B cell (primary cell): Measurements from ENCODE around the gene ERAP2. TPM values are rescaled to one million over a fixed set of nuclear protein-coding genes. Genes with fewer than 3 reads are reported as not detected.

Experiments
- ATAC-seq: fragments of 200-7000 bp; cut with Tn5 transposase; one replicate; pipeline ENCODE4 v1.10.0; 2021; ENCODE audit warnings: low read depth, mild to moderate bottlenecking, moderate number of reproducible peaks, moderate library complexity
- CTCF ChIA-PET: fragments of 350-600 bp; sonication (Branson Sonifier 250); formaldehyde crosslinking; loops from one replicate; lab custom pipeline; 2021; ENCODE audit warnings: antibody characterized with exemption, inconsistent platforms; lab: Charles Lee
- POLR2A ChIA-PET: fragments of 350-600 bp; sonication (Branson Sonifier 250); formaldehyde crosslinking; loops from one replicate; lab custom pipeline; 2021; ENCODE audit warnings: antibody characterized with exemption; lab: Charles Lee
- DNase-seq: peaks from one replicate; pipeline ENCODE4 v3.0.0; 2013
- H2AFZ ChIP-seq: 2 replicates; pipeline ENCODE4 v1.6.1; 2012; ENCODE audit warnings: mild to moderate bottlenecking, low read depth, low read length; ENCODE audit not compliant: insufficient read depth, poor library complexity, severe bottlenecking
- H3K27ac ChIP-seq, 2 donors: 1 replicate in 1 of 2; 2 replicates in 1 of 2; pipeline ENCODE4 v1.5.1; 2012 to 2013; ENCODE audit warnings: low read length in 2 of 2, mild to moderate bottlenecking in 2 of 2, moderate library complexity in 1 of 2
- H3K27me3 ChIP-seq, 4 experiments: fragments of 200-600 bp in 1 of 4; sonication (generic) in 1 of 4; replicated peaks in 1 of 4; 1 replicate in 2 of 4; 2 replicates in 2 of 4; pipeline versions ENCODE4 v1.6.1 to v1.7.0; 2013 to 2016; ENCODE audit warnings: low read length in 3 of 4, mild to moderate bottlenecking in 2 of 4, mixed read lengths in 1 of 4, moderate library complexity in 1 of 4; ENCODE audit not compliant: insufficient read depth in 4 of 4, control insufficient read depth in 3 of 4; ENCODE audit errors: control extremely low read depth in 1 of 4
- H3K36me3 ChIP-seq, 2 experiments: replicated peaks in 1 of 2; 1 replicate in 1 of 2; 2 replicates in 1 of 2; pipeline versions ENCODE4 v1.6.1 to v1.7.1; 2013; ENCODE audit warnings: low read length in 1 of 2; ENCODE audit not compliant: insufficient read depth in 2 of 2, control insufficient read depth in 1 of 2; ENCODE audit errors: control extremely low read depth in 1 of 2, extremely low read depth in 1 of 2
- H3K4me1 ChIP-seq, 2 donors: fragments of 200-600 bp in 1 of 2; sonication (generic) in 1 of 2; 1 replicate in 1 of 2; 2 replicates in 1 of 2; pipeline versions ENCODE4 v1.5.1 to v1.6.1; 2013 to 2017; ENCODE audit warnings: low read length in 2 of 2; ENCODE audit not compliant: control insufficient read depth in 2 of 2, insufficient read depth in 2 of 2
- H3K4me2 ChIP-seq: replicated peaks from 2 replicates; pipeline ENCODE3; 2012; ENCODE audit warnings: mild to moderate bottlenecking, low read depth, low read length; ENCODE audit not compliant: poor library complexity, severe bottlenecking
- H3K4me3 ChIP-seq, 5 experiments: fragments of 200-600 bp in 1 of 5; sonication (generic) in 1 of 5; 1 replicate in 3 of 5; 2 replicates in 2 of 5; pipeline versions ENCODE4 v1.5.1 to v1.7.0; 2011 to 2016; ENCODE audit warnings: low read length in 4 of 5, mild to moderate bottlenecking in 4 of 5, low read depth in 2 of 5, control low read depth in 1 of 5, moderate library complexity in 1 of 5; ENCODE audit not compliant: insufficient read depth in 1 of 5; ENCODE audit errors: control extremely low read depth in 1 of 5, extremely low read depth in 1 of 5
- H3K79me2 ChIP-seq: fragments of 200-600 bp; sonication (generic); one replicate; pipeline ENCODE4 v1.6.0; 2016; ENCODE audit warnings: low read length; ENCODE audit not compliant: control insufficient read depth, insufficient read depth
- H3K9ac ChIP-seq: fragments of 200-600 bp; sonication (generic); 2 replicates; pipeline ENCODE4 v1.6.1; 2017; ENCODE audit warnings: mild to moderate bottlenecking, low read length, moderate library complexity
- H3K9me3 ChIP-seq, 3 donors: one replicate each; pipeline versions ENCODE4 v1.6.1 to v1.7.1; 2013; ENCODE audit warnings: low read length in 2 of 3; ENCODE audit not compliant: control insufficient read depth in 2 of 3, insufficient read depth in 1 of 3; ENCODE audit errors: control extremely low read depth in 1 of 3
- H4K20me1 ChIP-seq: 2 replicates; pipeline ENCODE4 v1.6.0; 2012; ENCODE audit warnings: mild to moderate bottlenecking, low read length; ENCODE audit not compliant: insufficient read depth, control insufficient read depth, poor library complexity, severe bottlenecking
- H3K27ac Mint-ChIP-seq: one replicate; pipeline ENCODE4 v1.8.0; 2021; ENCODE audit warnings: mixed read lengths
- H3K27me3 Mint-ChIP-seq: one replicate; pipeline ENCODE4 v1.8.0; 2021; ENCODE audit warnings: mixed read lengths
- H3K4me1 Mint-ChIP-seq: one replicate; pipeline ENCODE4 v1.8.0; 2021; ENCODE audit warnings: mixed read lengths
- H3K4me3 Mint-ChIP-seq: one replicate; pipeline ENCODE4 v1.8.0; 2021; ENCODE audit warnings: mixed read lengths
- H3K9me3 Mint-ChIP-seq: one replicate; pipeline ENCODE4 v1.8.0; 2022; ENCODE audit warnings: mixed read lengths; ENCODE audit not compliant: insufficient read depth
- EZH2 ChIP-seq: IDR thresholded peaks from 2 replicates; pipeline ENCODE4 v1.6.1; 2012; ENCODE audit warnings: borderline replicate concordance, low read depth, mild to moderate bottlenecking, moderate library complexity, low read length; ENCODE audit not compliant: insufficient read depth, poor library complexity, severe bottlenecking
- WGBS: methylation state at CpG from one replicate; pipeline ENCODE4 v1.1.5; 2013; ENCODE audit warnings: missing lambda C conversion rate; ENCODE audit not compliant: insufficient coverage; 5-methylcytosine and 5-hydroxymethylcytosine counted together
- intact Hi-C: fragments of 100-400 bp; cut with micrococcal nuclease; formaldehyde crosslinking; loops from one replicate; pipeline ENCODE4 v1.10.0; 2022
- polyA plus RNA-seq: library from polyadenylated mRNA; depleted of rRNA; stranded (reverse); fragments of >200 nt; gene quantifications from 2 replicates; pipeline ENCODE4 v1.2.3, GENCODE V29; 2012
- total RNA-seq, 2 donors: library from RNA; stranded (reverse); fragments of 120-200 nt in 1 of 2; gene quantifications; 1 replicate in 1 of 2; 2 replicates in 1 of 2; pipeline versions ENCODE4 v1.2.3 to v1.2.4, GENCODE V29; 2013 to 2022
- TF ChIP-seq, protein P1 (sequence below): fragments of 200-600 bp; IDR thresholded peaks from one replicate; pipeline ENCODE4 v1.8.0; 2022; ENCODE audit warnings: antibody characterized with exemption, mild to moderate bottlenecking

ERAP2 gene
- total and polyA plus RNA-seq, 2 donors (not counting 1 experiment from before 2014, with no cell fraction given) = 18.5 to 74.2 TPM

DNA sequence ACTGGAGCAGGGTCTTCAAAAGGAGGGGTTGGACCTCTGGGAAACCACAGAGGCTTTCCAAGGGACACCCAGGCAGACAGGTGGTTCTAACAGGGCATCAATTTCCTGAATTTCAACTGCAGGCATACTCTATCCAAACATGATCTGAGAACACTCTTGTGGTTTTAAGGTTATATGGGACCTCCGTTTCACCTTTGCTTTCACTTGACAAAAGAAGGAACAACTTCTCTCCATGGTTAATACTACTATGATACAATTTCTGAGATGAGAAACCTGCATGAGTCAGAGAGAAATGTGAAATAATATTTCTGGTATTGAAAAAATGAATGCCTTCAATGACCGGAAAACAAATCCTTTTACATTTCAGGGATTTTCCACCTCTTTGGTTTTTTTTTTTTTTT is 40.5 kb upstream of the ERAP2 start:
- Histone ChIP-seq H4K20me1 (no peaks in the 10 kb centered on the region), H3K9ac (no peak overlapping the region), H3K4me2 (no peak overlapping the region), H3K4me1 (no peaks in the 10 kb centered on the region), H3K27ac (no peak overlapping the region), H3K79me2 (no peaks in the 10 kb centered on the region), H3K4me3 (no peak overlapping the region), H3K9me3 (no peaks in the 10 kb centered on the region), H2AFZ (no peak overlapping the region), H3K27me3 (no peaks in the 10 kb centered on the region), H3K36me3 (no peaks in the 10 kb centered on the region)
- intact Hi-C loops = no loop called here
- DNase-seq (no peak), ATAC-seq (no peak)
- no peaks in the 10 kb centered on the region for H3K27me3 Mint-ChIP-seq
- whole genome bisulfite sequencing = no CpG with 5 or more reads among the region's 2 CpGs
- ChIA-PET POLR2A (no interaction called here), CTCF (no interaction called here)
- H3K27ac Mint-ChIP-seq = no peak overlapping the region
- H3K4me3 Mint-ChIP-seq = no peak overlapping the region
- TF ChIP-seq, protein P1, sequence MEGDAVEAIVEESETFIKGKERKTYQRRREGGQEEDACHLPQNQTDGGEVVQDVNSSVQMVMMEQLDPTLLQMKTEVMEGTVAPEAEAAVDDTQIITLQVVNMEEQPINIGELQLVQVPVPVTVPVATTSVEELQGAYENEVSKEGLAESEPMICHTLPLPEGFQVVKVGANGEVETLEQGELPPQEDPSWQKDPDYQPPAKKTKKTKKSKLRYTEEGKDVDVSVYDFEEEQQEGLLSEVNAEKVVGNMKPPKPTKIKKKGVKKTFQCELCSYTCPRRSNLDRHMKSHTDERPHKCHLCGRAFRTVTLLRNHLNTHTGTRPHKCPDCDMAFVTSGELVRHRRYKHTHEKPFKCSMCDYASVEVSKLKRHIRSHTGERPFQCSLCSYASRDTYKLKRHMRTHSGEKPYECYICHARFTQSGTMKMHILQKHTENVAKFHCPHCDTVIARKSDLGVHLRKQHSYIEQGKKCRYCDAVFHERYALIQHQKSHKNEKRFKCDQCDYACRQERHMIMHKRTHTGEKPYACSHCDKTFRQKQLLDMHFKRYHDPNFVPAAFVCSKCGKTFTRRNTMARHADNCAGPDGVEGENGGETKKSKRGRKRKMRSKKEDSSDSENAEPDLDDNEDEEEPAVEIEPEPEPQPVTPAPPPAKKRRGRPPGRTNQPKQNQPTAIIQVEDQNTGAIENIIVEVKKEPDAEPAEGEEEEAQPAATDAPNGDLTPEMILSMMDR = no peak
- TF ChIP-seq EZH2 = no peak
- H3K4me1 Mint-ChIP-seq = peaks cover 5% of the 10 kb centered on the region
- H3K9me3 Mint-ChIP-seq = no peaks in the 10 kb centered on the region

DNA sequence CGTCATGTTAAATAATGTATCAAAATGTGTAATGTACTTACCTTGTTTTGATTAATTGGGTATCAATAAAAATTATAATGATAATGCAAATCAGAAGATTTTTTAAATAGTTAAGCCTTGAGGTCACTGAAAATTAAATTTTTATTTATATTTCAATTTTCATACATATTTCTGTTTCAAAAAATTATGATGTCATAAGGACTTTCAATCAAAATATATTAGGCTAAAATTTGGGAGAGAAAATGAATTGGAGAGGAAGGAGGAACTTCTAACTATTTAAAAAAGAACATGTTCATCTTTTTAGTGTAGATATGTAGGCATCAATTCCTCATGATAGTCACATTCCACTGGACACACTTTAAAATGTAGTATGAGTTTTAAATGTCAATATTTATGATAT is 39.5 kb upstream of the ERAP2 start:
- Histone ChIP-seq H3K4me3 (no peak overlapping the region), H3K9me3 (no peaks in the 10 kb centered on the region), H4K20me1 (no peaks in the 10 kb centered on the region), H2AFZ (no peak overlapping the region), H3K27ac (no peak overlapping the region), H3K36me3 (no peaks in the 10 kb centered on the region), H3K4me2 (no peak overlapping the region), H3K79me2 (no peaks in the 10 kb centered on the region), H3K9ac (no peak overlapping the region), H3K27me3 (no peaks in the 10 kb centered on the region), H3K4me1 (no peaks in the 10 kb centered on the region)
- Mint-ChIP-seq H3K4me3 (no peak overlapping the region), H3K4me1 (peaks cover 7% of the 10 kb centered on the region), H3K27ac (no peak overlapping the region), H3K27me3 (no peaks in the 10 kb centered on the region), H3K9me3 (no peaks in the 10 kb centered on the region)
- CTCF ChIA-PET = no interaction called here
- TF ChIP-seq EZH2 = no peak
- TF ChIP-seq, protein P1 = no peak
- POLR2A ChIA-PET = no interaction called here
- no peak for DNase-seq
- intact Hi-C loops = no loop called here
- ATAC-seq = no peak
- WGBS = no CpG with 5 or more reads among the region's 1 CpG
